PFSK-1 (cell line): ENCODE measurements around the gene LIMK2.

Experiments used
- FOXP2 ChIP-seq: optimal IDR thresholded peaks from 2 replicates; pipeline ENCODE3; 2011; ENCODE audit warnings: borderline replicate concordance, control low read depth, inconsistent platforms; ENCODE audit not compliant: insufficient read depth; ENCODE audit errors: extremely low read length, extremely low read depth
- POLR2AphosphoS5 ChIP-seq: IDR thresholded peaks from 2 replicates; pipeline ENCODE4 v1.6.1; 2012; ENCODE audit warnings: low read depth, mild to moderate bottlenecking, control low read depth, low read length, moderate library complexity
- REST ChIP-seq, 2 experiments: IDR thresholded peaks; 2 replicates each; pipeline versions ENCODE4 v1.6.1 to v1.8.0; 2011 to 2012; ENCODE audit warnings: low read depth in 2 of 2, low read length in 2 of 2, control low read depth in 1 of 2, inconsistent platforms in 1 of 2, mild to moderate bottlenecking in 1 of 2, moderate library complexity in 1 of 2; ENCODE audit not compliant: insufficient read depth in 1 of 2
- SIN3A ChIP-seq: IDR thresholded peaks from 2 replicates; pipeline ENCODE4 v1.6.1; 2012; ENCODE audit warnings: mild to moderate bottlenecking, low read length, moderate library complexity, borderline replicate concordance; ENCODE audit not compliant: insufficient read depth
- TAF1 ChIP-seq: IDR thresholded peaks from 2 replicates; pipeline ENCODE4 v1.6.1; 2012; ENCODE audit warnings: low read length, control low read depth, borderline replicate concordance; ENCODE audit not compliant: insufficient read depth

- no peak for TF ChIP-seq POLR2AphosphoS5
- no peak for TF ChIP-seq REST (IDR thresholded peaks at IDR 0.05; ENCODE audit: insufficient read depth in 1 of 2, low read depth in 2 of 2, low read length in 2 of 2)
- no peak for TF ChIP-seq SIN3A
- no peak for TF ChIP-seq FOXP2
- no peak for TF ChIP-seq TAF1
Measured at GRCh38 chr22:31206896-31207687, 5.0 kb upstream of the LIMK2 start.
